HG03457 (cell line): ENCODE results near the gene FILIP1L.
A peak's percentile ranks its signal among the peaks of the same experiment; 100 is the strongest.

ENCODE experiments used
- ATAC-seq: cut with Tn5 transposase; IDR thresholded peaks from one replicate; pipeline ENCODE4 v1.9.1; 2021; ENCODE audit warnings: moderate number of reproducible peaks; ENCODE audit not compliant: unreplicated experiment

Gene FILIP1L

GRCh38 chr3:100045696-100046095 lies 68.6 kb downstream of the FILIP1L start:
- no peak for ATAC-seq

DNA sequence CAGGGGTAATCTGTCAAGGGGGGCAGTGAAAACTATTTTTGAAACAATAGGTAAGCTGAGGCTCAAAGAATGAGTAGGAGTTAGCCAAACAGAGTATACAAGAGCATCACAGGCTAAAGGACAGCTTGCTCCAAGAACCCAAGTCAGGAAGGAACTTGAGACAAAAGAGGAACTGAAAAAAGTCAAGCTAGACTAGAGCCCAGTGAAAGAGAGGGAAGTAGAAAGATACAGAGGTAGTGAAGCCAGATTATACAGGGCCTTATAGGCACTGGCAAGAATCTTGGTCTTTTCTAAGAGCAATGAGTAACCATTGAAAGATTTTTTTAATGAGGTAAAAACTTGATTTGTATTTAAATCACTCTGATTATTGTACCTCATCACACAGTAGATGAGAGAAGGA lies 69.9 kb downstream of the FILIP1L start:
- ATAC-seq, result peak; percentile 58

DNA sequence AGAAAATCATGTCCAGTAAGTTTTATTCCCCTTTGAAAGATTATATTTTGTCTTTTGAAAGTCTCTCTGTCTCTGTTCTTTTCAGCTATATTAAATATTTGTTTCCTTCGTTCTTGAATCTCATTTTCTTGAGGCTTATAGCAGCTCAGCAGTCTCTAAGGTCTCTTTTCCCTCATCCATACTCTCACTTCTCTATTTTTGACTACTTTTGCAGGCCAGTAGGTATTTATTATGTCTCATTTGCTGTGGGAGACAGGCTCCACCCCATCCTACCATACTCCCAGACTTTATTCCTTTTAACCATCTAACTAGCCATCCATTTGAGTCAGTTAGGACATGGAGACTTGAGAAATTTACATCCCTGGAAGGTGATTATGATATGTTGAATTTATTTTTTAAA lies 71.0 kb downstream of the FILIP1L start:
- ATAC-seq, result no peak

DNA sequence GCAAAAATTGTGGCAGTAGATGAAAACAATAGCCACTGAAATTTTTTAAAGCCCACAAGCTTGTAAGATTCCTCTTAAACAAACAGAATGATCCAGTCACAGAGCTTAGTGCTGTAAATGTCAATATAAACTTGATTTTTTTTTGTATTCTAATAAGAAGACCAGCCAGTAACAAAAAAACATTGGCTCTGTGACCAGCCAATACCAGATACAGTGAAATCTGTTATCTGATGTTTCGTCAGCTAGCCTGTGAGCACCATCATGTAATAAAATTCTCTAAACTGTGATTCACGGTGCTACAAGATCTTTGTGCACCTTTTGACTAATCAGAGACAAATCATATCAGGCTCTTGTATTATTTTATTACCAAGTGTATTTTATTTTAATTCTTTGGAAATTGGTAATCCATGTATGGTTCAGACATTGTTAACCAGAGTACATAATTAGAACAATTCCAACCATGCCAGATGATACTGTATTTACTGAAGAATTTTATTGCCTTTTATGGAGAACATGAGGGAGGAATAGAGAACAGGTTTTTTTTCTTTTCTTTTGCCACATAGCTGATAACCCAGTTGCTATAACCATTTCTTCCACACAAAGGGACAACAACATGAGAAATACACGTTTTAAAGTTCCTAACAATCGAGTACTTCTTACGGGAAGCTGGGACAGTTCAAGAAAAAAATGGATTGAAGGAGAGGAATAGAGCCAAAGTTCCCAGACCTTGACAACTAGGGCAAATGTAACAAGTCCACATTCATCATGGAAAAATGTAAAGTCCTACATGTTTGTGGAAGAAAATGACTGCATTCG lies 71.9 kb downstream of the FILIP1L start:
- ATAC-seq, result no peak

DNA sequence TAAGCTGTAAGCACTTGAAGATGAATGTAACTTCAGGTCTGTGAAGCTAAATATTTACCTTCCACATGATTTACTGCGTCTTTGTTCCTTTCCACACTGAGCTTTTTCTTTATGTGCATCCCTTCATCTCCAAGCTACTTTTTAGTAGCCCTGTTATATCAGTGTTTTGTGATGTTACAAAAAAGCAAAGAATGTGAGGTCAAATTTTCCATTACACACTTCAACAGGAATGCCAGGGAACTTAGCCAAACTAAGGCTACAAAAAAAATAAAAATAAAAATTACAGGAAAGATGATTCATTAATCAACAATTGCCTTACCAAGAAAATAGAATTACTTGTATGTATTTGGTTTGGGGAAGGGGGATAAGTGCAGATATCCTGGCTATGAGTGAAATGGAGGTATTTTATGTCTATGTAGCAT lies 73.0 kb downstream of the FILIP1L start:
- no peak for ATAC-seq

- ATAC-seq, result no peak
Measured at GRCh38 chr3:100040451-100041225, 73.7 kb downstream of the FILIP1L start.

DNA sequence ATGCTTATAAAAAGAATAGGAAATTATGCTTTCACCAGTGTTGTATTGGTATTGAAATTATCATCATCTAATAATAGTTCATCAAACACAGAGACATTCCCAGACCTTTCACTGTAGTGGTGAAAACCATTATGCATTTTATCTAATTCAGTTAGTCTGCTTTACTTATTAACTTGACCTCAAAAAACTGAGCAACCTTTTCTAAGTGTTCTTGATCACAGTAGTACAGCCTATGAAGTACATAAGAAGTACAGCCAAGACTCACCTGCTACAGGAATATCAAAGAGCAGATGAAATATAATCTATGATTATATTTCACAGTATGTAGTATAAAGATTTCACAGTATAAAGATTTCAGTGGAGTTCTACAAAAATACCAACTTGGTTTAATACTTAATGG lies 75.2 kb downstream of the FILIP1L start:
- ATAC-seq, result no peak

- ATAC-seq, result no peak
Measured at GRCh38 chr3:100033903-100034471, 80.3 kb downstream of the FILIP1L start.

GRCh38 chr3:100033184-100033583 lies 81.1 kb downstream of the FILIP1L start:
- ATAC-seq, result no peak

- no peak for ATAC-seq
Measured at GRCh38 chr3:100032243-100032642, 82.1 kb downstream of the FILIP1L start.

GRCh38 chr3:100030914-100031425 lies 83.3 kb downstream of the FILIP1L start:
- ATAC-seq, result no peak

- ATAC-seq, result no peak
Measured at GRCh38 chr3:100030346-100030745, 84.0 kb downstream of the FILIP1L start.

GRCh38 chr3:100029689-100030088 lies 84.6 kb downstream of the FILIP1L start:
- no peak for ATAC-seq

- no peak for ATAC-seq
Measured at GRCh38 chr3:100029052-100029451, 85.2 kb downstream of the FILIP1L start.

GRCh38 chr3:100027321-100027720 lies 87.0 kb downstream of the FILIP1L start:
- no peak for ATAC-seq

- no peak for ATAC-seq
Measured at GRCh38 chr3:100024520-100025303, 89.6 kb downstream of the FILIP1L start.

DNA sequence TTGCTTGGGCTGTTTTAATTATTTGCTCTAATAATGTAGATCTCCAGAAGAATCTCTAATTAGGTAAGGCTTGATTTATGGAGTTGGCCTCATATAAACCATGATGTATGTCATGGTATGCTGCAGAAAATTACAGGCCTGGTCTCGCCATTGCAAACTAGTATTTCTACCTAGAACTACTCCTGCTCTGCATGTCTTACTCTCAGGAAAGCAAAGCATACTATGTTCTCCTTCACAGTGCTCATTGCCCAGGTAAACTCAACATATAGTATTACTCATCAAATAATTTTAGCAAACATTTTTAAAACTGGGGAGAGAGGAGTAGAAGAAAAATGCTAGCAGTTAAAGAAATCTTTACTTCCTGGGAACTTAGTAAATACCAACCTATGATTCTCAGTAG lies 90.7 kb downstream of the FILIP1L start:
- no peak for ATAC-seq

- ATAC-seq, result no peak
Measured at GRCh38 chr3:100023150-100023549, 91.2 kb downstream of the FILIP1L start.

- no peak for ATAC-seq
Measured at GRCh38 chr3:100022506-100022905, 91.8 kb downstream of the FILIP1L start.

- no peak for ATAC-seq
Measured at GRCh38 chr3:100020876-100021644, 93.2 kb downstream of the FILIP1L start.
